Hematopoietic multipotent progenitor cell treated with erythropoietin and hydrocortisone succinate and interleukin-3 and kit ligand, for 15 days (in vitro differentiated cells): Measurements from ENCODE around the gene LYPD3.

ENCODE experiments used
- DNase-seq: peaks from one replicate; pipeline ENCODE4 v3.0.0-alpha.2; 2015; ENCODE audit warnings: low spot score

LYPD3 gene

DNA sequence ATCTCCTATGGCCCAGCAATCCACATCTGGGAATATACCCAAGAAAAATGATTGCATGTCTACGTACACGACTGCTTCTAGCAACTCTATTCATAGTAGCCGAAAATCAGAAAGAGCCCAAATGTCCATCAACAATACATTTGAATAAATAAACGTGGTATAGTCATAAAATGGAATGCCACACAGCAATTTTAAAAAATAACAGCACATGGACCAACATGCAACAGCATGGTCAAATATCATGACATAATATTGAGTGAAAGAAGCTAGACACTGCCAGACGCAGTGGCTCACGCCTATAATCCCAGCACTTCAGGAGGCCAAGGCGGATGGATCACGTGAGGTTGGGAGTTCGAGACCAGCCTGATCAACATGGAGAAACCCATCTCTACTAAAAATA lies 34.4 kb downstream of the LYPD3 start:
- no peak for DNase-seq

DNA sequence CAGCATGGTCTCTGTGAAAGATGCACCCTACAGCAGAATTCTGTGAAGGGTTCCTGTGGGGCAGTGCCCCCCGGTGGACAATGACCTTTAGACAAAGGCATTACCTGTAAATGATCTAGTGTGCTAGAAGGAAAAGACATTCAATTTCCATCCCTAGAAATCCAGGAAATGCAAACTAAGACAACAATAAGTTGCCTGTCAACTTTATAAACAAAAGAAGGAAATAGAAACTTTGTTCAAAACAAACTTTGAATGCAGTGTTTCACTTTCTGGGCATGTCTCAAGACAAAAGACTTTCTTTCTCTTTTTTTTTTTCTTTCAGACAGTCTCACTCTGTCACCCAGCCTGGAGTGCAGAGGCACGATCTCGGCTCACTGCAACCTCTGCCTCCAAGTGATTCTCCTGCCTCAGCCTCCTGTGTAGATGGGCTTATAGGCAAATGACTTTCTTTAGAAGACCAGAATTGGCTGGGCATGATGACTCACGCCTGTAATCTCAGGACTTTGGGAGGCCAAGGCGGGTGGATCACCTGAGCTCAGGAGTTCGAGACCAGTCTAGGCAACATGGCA lies 35.2 kb downstream of the LYPD3 start:
- DNase-seq, result no peak

DNA sequence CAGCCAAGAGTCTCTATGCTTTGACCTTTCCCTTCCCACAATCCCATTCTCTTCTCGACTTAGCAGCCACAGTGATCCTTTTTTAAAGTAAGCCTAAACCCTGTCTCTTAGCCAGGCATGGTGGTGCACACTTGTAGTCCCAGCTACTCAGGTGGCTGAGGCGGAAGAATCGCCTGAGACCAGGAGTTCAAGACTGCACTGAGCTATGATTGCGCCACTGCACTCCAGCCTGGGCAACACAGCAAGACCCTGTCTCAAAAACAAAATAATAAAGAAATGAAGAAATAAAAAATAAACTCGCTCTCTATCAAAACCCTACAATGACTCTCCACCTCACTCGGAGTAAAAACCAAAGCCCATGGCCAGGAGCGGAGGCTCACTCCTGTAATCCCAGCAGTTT lies 36.0 kb downstream of the LYPD3 start:
- no peak for DNase-seq

DNA sequence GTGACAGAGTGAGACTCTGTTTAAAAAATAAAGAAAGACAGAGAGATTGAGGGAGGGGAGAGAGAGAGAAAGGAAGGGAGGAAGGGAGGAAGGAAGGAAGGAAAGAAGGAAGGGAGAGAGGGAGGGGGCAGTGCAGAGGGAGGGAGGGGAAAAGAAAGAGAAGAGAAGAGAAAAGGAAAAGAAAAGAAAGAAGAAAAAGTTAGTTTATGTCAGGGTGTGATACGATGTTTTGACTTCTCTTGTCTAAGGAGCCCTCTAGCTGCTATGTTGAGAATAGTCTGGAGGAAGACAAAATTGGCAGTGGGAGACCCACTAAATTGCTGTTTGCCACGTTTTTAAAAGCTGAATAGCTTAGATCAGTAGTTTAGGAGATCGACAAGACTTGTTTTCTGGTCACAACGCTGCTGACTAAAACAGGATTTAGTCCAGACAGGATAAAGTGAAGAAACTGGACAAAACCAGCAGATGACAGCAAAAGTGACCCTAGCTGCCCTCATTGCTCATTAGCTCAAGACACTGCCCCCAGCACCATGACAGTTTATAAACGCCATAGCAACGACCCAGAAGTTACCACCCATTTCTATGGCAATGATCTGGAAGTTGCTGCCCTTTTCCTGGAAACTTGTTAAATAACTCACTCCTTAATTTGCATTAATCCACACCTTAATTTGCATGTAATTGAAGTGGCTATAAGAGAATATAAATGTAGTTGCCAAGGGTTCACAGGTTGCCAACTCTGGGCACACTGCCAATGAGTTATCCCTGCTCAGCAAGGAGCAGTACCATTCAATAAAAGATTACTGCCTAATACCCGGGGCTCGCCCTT lies 39.6 kb downstream of the LYPD3 start:
- peak; percentile 22 for DNase-seq

DNA sequence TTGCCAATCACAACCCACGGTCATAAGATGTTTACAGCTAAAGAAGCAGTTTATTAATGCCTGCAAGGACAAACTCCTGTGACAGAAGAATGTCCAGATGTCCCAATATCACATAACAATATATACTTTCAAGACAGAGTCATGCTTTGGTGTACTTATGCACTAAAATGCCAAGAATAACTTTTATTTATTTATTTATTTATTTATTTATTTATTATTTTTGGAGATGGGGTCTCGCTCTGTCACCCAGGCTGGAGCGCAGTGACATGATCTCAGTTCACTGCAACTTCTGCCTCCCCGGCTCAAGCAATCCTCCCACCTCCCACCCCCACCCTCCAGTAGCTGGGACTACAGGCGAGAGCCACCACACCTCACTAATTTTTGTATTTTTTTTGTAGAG lies 41.6 kb downstream of the LYPD3 start:
- no peak for DNase-seq

DNA sequence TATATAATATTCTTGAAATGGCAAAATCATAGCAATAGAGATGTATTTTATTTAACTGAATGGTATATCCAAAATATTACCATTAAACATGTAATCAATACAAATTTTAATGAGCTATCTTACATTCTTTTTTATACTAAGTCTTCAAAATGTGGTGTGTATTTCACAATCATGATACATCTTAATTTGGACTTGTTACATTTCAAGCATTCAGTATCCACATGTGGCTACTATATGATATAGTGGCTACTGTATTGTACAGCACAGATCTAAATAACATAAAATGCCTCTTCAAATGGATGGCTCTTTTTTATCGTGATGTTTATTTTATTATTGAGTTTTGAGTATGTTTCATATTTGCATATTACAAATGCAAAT lies 42.7 kb downstream of the LYPD3 start:
- no peak for DNase-seq

DNA sequence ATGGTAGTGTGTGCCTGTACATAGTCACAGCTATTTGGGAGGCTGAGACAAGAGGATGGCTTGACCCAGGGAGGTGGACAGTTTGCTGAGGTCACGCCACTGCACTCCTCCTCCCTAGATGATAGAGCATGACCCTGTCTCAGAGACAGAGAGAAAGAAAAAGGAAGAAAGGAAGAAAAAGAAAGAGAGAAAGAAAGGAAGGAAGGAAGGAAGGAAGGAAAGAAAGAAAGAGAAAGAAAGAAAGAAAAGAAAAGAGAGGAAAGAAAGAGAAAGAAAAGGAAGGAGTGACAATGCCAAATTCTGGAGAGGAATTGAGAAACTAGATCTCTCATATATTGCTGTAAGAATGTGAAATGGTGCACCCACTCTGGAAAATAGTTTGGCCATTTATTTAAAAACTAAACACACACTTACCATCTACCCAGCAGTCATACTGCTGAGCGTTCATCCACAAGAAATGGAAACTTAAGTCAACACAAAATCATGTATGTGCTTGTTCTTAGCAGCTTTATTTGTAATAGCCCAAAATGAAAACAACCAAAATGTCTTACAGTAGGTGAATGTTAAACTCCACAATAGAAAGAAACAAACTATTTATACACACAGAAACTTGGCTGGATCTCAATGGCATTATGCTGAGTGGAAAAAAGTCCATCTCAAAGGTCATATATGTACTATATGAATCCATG lies 43.3 kb downstream of the LYPD3 start:
- no peak for DNase-seq

DNA sequence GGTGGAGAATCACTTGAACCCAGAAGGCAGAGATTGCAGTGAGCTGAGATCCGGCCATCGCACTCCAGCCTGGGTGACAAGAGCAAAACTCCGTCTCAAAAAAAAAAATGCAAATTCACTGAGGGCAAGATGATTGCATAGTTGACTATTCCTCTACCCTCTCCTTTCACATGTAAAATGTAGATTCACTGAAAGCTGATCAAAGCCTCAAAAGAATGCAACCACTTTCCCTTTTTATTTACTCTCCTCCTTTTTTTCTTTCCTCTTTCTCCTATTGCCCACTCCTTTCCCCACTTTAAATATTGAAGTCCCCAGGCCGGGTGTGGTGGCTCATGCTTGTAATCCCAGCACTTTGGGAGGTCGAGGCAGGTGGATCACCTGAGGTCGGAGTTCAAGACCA lies 44.5 kb downstream of the LYPD3 start:
- DNase-seq, result no peak

DNA sequence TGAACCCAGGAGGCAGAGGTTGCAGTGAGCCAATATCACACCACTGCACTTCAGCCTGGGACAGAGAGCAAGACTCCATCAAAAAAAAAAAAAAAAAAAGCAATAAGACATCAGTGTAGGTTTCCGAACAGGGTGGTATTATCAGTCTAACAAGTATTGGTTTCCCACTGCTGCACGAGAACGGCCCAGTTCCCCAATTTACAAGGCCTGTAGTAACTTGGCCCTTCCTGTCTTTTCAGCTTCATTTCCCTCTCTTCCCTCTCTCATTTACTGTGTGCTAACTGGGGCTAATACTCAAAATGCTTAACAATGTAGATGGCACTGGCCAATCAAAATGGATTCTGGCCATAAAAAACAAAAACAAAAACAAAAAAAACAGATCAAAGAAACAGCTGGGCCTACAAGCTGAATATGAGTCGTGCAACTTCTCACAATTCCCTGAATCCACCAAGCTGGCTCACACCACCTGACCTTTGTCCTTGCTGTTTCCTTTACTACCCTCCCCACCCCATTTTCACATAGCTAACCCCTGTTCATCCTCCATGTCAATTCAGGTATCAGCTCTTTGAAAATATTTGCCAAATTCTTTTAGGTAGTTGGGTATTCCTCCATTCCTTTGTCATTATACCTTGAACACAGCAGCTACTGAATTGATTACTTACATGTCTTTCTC lies 48.3 kb downstream of the LYPD3 start:
- no peak for DNase-seq

DNA sequence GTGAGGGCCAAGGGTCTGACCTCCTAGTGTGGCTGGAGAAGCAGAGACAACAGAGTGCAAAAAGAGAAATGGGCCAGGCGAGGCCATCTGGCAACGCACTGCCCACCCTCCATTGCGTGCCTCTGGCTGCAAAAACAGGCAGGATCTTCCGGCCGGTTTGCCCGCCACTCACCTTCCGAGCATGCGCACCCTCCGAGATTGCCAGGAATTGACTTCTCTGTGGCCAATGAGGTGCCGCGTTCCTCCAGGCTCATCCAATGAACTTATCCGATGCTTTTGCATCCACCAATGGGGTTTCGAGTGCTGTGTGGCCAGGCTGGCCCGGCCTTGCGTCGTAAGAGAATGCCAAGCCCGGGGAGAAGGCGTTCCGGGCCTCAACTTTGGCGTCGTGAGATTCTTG lies 50.9 kb downstream of the LYPD3 start, which contains the start of gene TEX101:
Gene TEX101 (plus strand): TSS at position 337 of the 400 bp plus-strand sequence. CDS start 1,030 bp downstream, outside the sequence.
- no peak for DNase-seq

DNA sequence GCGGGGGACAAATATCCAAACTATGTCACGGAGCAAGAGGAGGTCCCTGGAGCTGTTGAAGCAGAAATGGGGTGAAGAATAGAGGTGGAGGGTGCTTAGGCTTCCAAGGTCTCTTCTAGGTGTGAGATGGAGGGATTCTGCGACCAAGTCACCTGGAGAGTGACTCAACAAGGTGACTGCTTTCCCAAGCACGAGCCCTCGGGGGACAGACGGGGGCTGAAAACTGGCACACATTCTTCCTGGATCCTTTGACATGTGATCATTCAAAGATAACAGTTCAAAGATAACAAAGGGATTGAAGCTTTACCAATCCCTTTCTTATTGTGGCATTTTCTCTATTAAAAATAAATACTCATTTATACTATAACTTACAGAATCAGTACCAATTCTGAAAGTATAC lies 53.0 kb downstream of the LYPD3 start:
- DNase-seq, result no peak
